HG02973 (cell line): ENCODE results near the gene TBPL1.
"Not testable (repeated sequence)": the region's sequence is repeated elsewhere in the genome, so short reads cannot be mapped to it uniquely, and the experiment has no call there.

Experiments used
- ATAC-seq: cut with Tn5 transposase; IDR thresholded peaks from one replicate; pipeline ENCODE4 v1.9.1; 2021; ENCODE audit warnings: moderate library complexity; ENCODE audit not compliant: unreplicated experiment

The TBPL1 gene

GRCh38 chr6:133973109-133973971, 20.3 kb downstream of the TBPL1 start:
- peak; percentile 54 for ATAC-seq

GRCh38 chr6:133977983-133978895, 25.2 kb downstream of the TBPL1 start:
- ATAC-seq, result no peak

- no peak for ATAC-seq
These were observed 25.8 kb downstream of the TBPL1 start for GRCh38 chr6:133978896-133979240.

- not testable (repeated sequence) for ATAC-seq
These were observed 26.4 kb downstream of the TBPL1 start for GRCh38 chr6:133979269-133979963.

- no peak for ATAC-seq
These were observed 27.1 kb downstream of the TBPL1 start for GRCh38 chr6:133980168-133980567.

GRCh38 chr6:133983099-133983939, 30.3 kb downstream of the TBPL1 start:
- no peak for ATAC-seq

GRCh38 chr6:133985970-133986369, 32.9 kb downstream of the TBPL1 start:
- no peak for ATAC-seq

GRCh38 chr6:133986942-133987341, 33.9 kb downstream of the TBPL1 start:
- no peak for ATAC-seq

GRCh38 chr6:133989525-133989924, 36.5 kb downstream of the TBPL1 start:
- no peak for ATAC-seq

GRCh38 chr6:133990321-133990720, 37.3 kb downstream of the TBPL1 start:
- no peak for ATAC-seq

GRCh38 chr6:133991096-133991593, 38.1 kb downstream of the TBPL1 start:
- no peak for ATAC-seq

GRCh38 chr6:133992992-133993680, 40.1 kb downstream of the TBPL1 start:
- ATAC-seq, result no peak

GRCh38 chr6:133995296-133995695, 42.3 kb downstream of the TBPL1 start:
- no peak for ATAC-seq

- no peak for ATAC-seq
These were observed 42.7 kb downstream of the TBPL1 start for GRCh38 chr6:133995758-133996157.

GRCh38 chr6:133997267-133997666, 44.2 kb downstream of the TBPL1 start:
- no peak for ATAC-seq

- no peak for ATAC-seq
These were observed 46.3 kb downstream of the TBPL1 start for GRCh38 chr6:133999305-133999704.

GRCh38 chr6:134000443-134000842, 47.4 kb downstream of the TBPL1 start:
- no peak for ATAC-seq

GRCh38 chr6:134002821-134003220, 49.8 kb downstream of the TBPL1 start:
- no peak for ATAC-seq

- no peak for ATAC-seq
These were observed 50.5 kb downstream of the TBPL1 start for GRCh38 chr6:134003542-134003951.

GRCh38 chr6:134004714-134005113, 51.7 kb downstream of the TBPL1 start:
- no peak for ATAC-seq
